Large intestine (tissue), 12 donors: ENCODE measurements around the gene GTF2A1. TPM values are rescaled to one million over a fixed set of nuclear protein-coding genes. Genes with fewer than 3 reads are reported as not detected.

ENCODE experiments used
- DNase-seq, 2 donors: peaks; one replicate each; pipeline versions ENCODE4 v3.0.0 to v3.0.0-alpha.2; 2013
- H3K27ac ChIP-seq: one replicate; pipeline ENCODE4 v1.5.1; 2013; ENCODE audit warnings: low read length
- H3K27me3 ChIP-seq: 2 replicates; pipeline ENCODE4 v1.6.1; 2013; ENCODE audit warnings: low read length; ENCODE audit not compliant: control insufficient read depth, insufficient read depth
- H3K36me3 ChIP-seq: 2 replicates; pipeline ENCODE4 v1.6.1; 2013; ENCODE audit warnings: low read length; ENCODE audit not compliant: control insufficient read depth, insufficient read depth
- H3K4me1 ChIP-seq: one replicate; pipeline ENCODE4 v1.6.1; 2013; ENCODE audit warnings: low read length; ENCODE audit not compliant: control insufficient read depth, insufficient read depth
- H3K4me3 ChIP-seq: one replicate; pipeline ENCODE4 v1.5.1; 2013; ENCODE audit warnings: low read length
- H3K9me3 ChIP-seq: one replicate; pipeline ENCODE4 v1.6.1; 2013; ENCODE audit warnings: mild to moderate bottlenecking, low read depth, low read length, moderate library complexity; ENCODE audit not compliant: control insufficient read depth
- WGBS: methylation state at CpG from one replicate; pipeline ENCODE4 v1.1.5; 2013; ENCODE audit warnings: low lambda C conversion rate; ENCODE audit not compliant: insufficient coverage; 5-methylcytosine and 5-hydroxymethylcytosine counted together
- long read RNA-seq, 11 donors: transcript quantifications; one replicate each; lab custom pipeline, GENCODE V29; 2026
- polyA plus RNA-seq: library from polyadenylated mRNA; unstranded; fragments of 120-200 nt; gene quantifications from one replicate; pipeline ENCODE4 v1.2.1, GENCODE V29; 2013

The GTF2A1 gene
- 20.7 TPM for polyA plus RNA-seq
- long read RNA-seq, donor 1, full-length matches to known transcripts: 7 of 82 reads
- long read RNA-seq, donor 1, partial matches to known transcripts: 75 of 82 reads
- long read RNA-seq, donor 1, other reads (novel, unspliced or antisense): 0 of 82 reads
- long read RNA-seq, donor 2, full-length matches to known transcripts: 8 of 173 reads
- long read RNA-seq, donor 2, partial matches to known transcripts: 165 of 173 reads
- long read RNA-seq, donor 2, other reads (novel, unspliced or antisense): 0 of 173 reads
- long read RNA-seq, donor 3: 0 reads
- long read RNA-seq, donor 4, partial matches to known transcripts: 5 of 5 reads
- long read RNA-seq, donor 4, other reads (novel, unspliced or antisense): 0 of 5 reads
- long read RNA-seq, donor 5, full-length matches to known transcripts: 2 of 58 reads
- long read RNA-seq, donor 5, partial matches to known transcripts: 56 of 58 reads
- long read RNA-seq, donor 5, other reads (novel, unspliced or antisense): 0 of 58 reads
- long read RNA-seq, donor 6, full-length matches to known transcripts: 10 of 93 reads
- long read RNA-seq, donor 6, partial matches to known transcripts: 83 of 93 reads
- long read RNA-seq, donor 6, other reads (novel, unspliced or antisense): 0 of 93 reads
- long read RNA-seq, donor 7, full-length matches to known transcripts: 1 of 44 reads
- long read RNA-seq, donor 7, partial matches to known transcripts: 43 of 44 reads
- long read RNA-seq, donor 7, other reads (novel, unspliced or antisense): 0 of 44 reads
- long read RNA-seq, donor 8, full-length matches to known transcripts: 5 of 123 reads
- long read RNA-seq, donor 8, partial matches to known transcripts: 118 of 123 reads
- long read RNA-seq, donor 8, other reads (novel, unspliced or antisense): 0 of 123 reads
- long read RNA-seq, donor 9, full-length matches to known transcripts: 2 of 35 reads
- long read RNA-seq, donor 9, partial matches to known transcripts: 33 of 35 reads
- long read RNA-seq, donor 9, other reads (novel, unspliced or antisense): 0 of 35 reads
- long read RNA-seq, donor 10, full-length matches to known transcripts: 10 of 83 reads
- long read RNA-seq, donor 10, partial matches to known transcripts: 73 of 83 reads
- long read RNA-seq, donor 10, other reads (novel, unspliced or antisense): 0 of 83 reads
- long read RNA-seq, donor 11, full-length matches to known transcripts: 3 of 72 reads
- long read RNA-seq, donor 11, partial matches to known transcripts: 69 of 72 reads
- long read RNA-seq, donor 11, other reads (novel, unspliced or antisense): 0 of 72 reads

- H3K9me3 ChIP-seq: no peaks in the 10 kb centered on the region
- peaks cover 10% of the 10 kb centered on the region for H3K4me1 ChIP-seq
- H3K36me3 ChIP-seq: no peaks in the 10 kb centered on the region
- peak; percentile 98 to 99 for DNase-seq
- peak within 1 kb of the TSS; percentile 89 for H3K4me3 ChIP-seq
- WGBS: no CpG with 5 or more reads among the region's 84 CpGs
- H3K27ac ChIP-seq: peak within 1 kb of the TSS; percentile 100
- H3K27me3 ChIP-seq: no peaks in the 10 kb centered on the region
These were observed at the start of gene GTF2A1 for GRCh38 chr14:81220830-81221578. GTF2A1 (minus strand) TSS chr14:81220959; CDS start chr14:81220518, 441 bp downstream.

- Histone ChIP-seq H3K36me3 (no peaks in the 10 kb centered on the region), H3K9me3 (no peaks in the 10 kb centered on the region), H3K4me3 (no peak overlapping the region), H3K4me1 (peaks cover 2% of the 10 kb centered on the region), H3K27ac (no peak overlapping the region), H3K27me3 (no peaks in the 10 kb centered on the region)
- DNase-seq: no peak
- no CpG with 5 or more reads among the region's 3 CpGs for WGBS
These were observed 49.2 kb upstream of the GTF2A1 start for GRCh38 chr14:81269979-81270375.

GRCh38 chr14:81269100-81269978 is 48.6 kb upstream of the GTF2A1 start:
- Histone ChIP-seq H3K27me3 (no peaks in the 10 kb centered on the region), H3K9me3 (no peaks in the 10 kb centered on the region), H3K27ac (no peak overlapping the region), H3K36me3 (no peaks in the 10 kb centered on the region), H3K4me1 (peaks cover 2% of the 10 kb centered on the region), H3K4me3 (no peak overlapping the region)
- peak; percentile 63 to 75 for DNase-seq
- no CpG with 5 or more reads among the region's 7 CpGs for WGBS

DNA sequence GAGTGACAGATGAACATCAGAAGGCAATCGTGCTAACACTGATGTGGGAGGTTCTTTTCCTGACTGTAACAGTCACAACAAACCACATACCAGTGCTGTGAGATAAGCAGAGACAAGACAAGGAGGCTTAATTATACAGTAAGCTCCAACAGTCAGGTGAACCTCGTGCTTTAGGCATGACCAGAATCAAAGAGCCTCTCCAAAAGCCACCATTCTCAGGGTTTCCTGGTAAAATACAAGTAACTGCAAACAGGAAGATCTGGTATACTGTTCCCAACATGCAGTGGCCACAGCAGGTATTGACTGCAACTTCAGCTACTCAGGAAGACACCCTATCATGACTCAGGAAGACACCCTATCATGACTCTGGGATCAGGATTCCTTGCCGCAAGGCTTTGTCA is 47.3 kb upstream of the GTF2A1 start:
- Histone ChIP-seq H3K36me3 (no peaks in the 10 kb centered on the region), H3K27ac (no peak overlapping the region), H3K4me1 (peaks cover 2% of the 10 kb centered on the region), H3K27me3 (no peaks in the 10 kb centered on the region), H3K9me3 (no peaks in the 10 kb centered on the region), H3K4me3 (no peak overlapping the region)
- peak in 1 of 2 donors; percentile 22 for DNase-seq
- WGBS: no CpG with 5 or more reads among the region's 3 CpGs

DNA sequence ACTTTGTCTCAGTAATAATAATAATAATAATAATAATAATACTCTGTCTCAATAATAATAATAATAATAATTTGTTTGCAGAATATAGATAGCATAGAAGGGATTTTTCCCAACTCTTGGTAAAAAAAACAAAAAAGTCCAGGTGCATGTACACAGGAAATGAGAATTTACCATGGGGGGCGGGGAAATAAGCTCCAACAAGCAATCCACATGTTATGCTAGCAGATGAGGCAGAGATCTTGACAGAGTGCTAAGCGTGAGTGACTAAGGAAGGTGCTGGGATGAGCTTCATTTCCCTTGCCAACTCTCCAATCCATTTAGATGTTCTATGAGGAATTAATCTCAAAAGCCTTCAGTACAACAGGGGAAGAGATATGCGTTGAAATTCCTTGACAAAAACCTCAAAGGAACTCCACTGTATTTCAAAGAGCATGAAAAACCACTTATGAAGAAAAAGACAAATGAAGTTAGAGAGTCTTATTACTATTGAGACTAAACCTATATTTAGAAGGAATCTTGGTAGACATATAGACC is 44.9 kb upstream of the GTF2A1 start:
- Histone ChIP-seq H3K4me3 (no peak overlapping the region), H3K9me3 (no peaks in the 10 kb centered on the region), H3K36me3 (no peaks in the 10 kb centered on the region), H3K4me1 (peaks cover 2% of the 10 kb centered on the region), H3K27me3 (no peaks in the 10 kb centered on the region), H3K27ac (no peak overlapping the region)
- no CpG with 5 or more reads among the region's 3 CpGs for WGBS
- no peak for DNase-seq

DNA sequence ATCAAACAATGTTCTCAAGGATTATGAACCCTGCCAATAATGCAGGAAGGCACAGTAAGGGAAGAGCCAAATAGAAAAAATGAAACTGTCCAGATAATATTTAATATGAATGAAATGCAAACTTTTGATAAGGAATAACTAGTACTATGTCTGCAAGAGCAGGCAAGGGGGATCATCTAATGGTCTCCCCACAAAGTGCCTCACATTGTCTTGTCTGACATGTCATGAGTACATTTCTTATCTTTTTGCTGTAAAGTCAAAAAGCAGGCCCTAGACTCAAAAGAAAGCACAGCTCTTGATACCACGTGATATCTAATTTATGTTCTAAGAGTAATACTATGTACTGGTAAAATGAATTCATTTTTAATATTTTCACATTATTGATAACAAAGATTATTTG is 43.9 kb upstream of the GTF2A1 start:
- Histone ChIP-seq H3K27ac (no peak overlapping the region), H3K9me3 (no peaks in the 10 kb centered on the region), H3K4me3 (no peak overlapping the region), H3K36me3 (peaks cover 2% of the 10 kb centered on the region), H3K27me3 (no peaks in the 10 kb centered on the region), H3K4me1 (peaks cover 2% of the 10 kb centered on the region)
- DNase-seq: no peak
- 60% methylated on average over 1 of the region's 1 CpG for WGBS

DNA sequence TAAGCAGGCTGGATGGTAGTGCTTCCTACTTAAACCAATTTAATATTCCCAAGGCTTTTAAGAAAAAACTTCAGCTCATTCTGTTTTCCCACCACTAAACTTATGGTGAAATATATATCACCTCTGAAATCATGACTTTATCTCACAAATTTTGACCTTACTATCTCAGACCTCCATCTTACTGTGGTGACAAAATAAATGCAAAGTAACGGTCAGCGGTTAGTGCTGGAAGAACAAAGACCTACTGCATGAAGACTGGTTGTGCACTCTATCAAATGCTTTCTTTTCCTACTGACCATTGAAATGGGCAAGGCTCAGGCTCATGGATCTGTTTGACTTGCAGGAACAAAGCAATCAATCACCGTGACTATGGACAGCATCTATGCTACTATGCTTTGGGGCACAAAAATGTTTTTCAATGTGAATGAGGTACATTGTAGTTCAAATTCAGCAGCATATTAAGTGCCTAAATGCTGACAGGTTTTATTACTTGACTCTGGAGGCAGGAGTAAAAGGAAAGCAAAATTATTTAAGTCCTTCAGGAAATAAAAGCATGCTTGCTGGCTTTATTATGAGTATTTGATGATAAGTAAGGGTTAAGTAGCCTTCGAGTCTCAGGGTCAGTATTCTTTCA is 43.1 kb upstream of the GTF2A1 start:
- DNase-seq: no peak
- Histone ChIP-seq H3K27ac (no peak overlapping the region), H3K36me3 (peaks cover 5% of the 10 kb centered on the region), H3K4me1 (no peaks in the 10 kb centered on the region), H3K4me3 (no peak overlapping the region), H3K9me3 (no peaks in the 10 kb centered on the region), H3K27me3 (no peaks in the 10 kb centered on the region)
- no CpG with 5 or more reads among the region's 4 CpGs for WGBS

DNA sequence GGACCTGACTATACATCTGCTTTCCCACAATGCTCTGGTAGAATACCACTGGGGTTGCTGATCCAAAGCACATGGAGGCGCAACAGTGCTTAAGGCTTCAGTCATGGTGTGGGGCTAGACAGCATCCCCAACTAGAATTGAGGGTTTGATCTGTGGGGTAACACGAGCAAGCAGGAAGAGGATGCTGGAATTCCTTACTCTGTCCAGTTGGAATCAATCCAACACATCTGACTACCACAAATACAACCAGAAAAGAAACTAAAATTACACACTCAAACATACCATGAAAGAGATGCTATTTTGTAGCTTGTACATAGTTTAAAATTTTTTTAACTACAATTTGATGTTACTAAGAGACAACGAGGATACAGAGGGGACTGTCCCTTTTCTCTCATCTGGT is 40.4 kb upstream of the GTF2A1 start:
- peaks cover 5% of the 10 kb centered on the region for H3K36me3 ChIP-seq
- no peaks in the 10 kb centered on the region for H3K27me3 ChIP-seq
- H3K9me3 ChIP-seq: no peaks in the 10 kb centered on the region
- no peaks in the 10 kb centered on the region for H3K4me1 ChIP-seq
- DNase-seq: no peak
- 67% methylated on average over 1 of the region's 3 CpGs for WGBS
- H3K4me3 ChIP-seq: no peak overlapping the region
- no peak overlapping the region for H3K27ac ChIP-seq
